ENCODE measurements around the gene TMPRSS3.

The TMPRSS3 gene

GRCh38 chr21:42417533-42417932 is 21.7 kb upstream of the TMPRSS3 start:
- TF ChIP-seq NFIC (IDR thresholded peaks at IDR 0.05) (no peak), ZBTB7A (IDR thresholded peaks at IDR 0.05; ENCODE audit: low read depth) (no peak), USF1 (IDR thresholded peaks at IDR 0.05) (no peak)

GRCh38 chr21:42414928-42415769 is 19.3 kb upstream of the TMPRSS3 start:
- TF ChIP-seq CREB1 (IDR thresholded peaks at IDR 0.05; ENCODE audit: low read depth): no peak
- no peak for TF ChIP-seq USF1 (IDR thresholded peaks at IDR 0.05)
- TF ChIP-seq REST (IDR thresholded peaks at IDR 0.05; ENCODE audit: low read depth): no peak
- no peak for TF ChIP-seq NFIC (IDR thresholded peaks at IDR 0.05)
- TF ChIP-seq RAD21 (IDR thresholded peaks at IDR 0.05; ENCODE audit: low read depth): no peak

GRCh38 chr21:42414553-42414927 is 18.7 kb upstream of the TMPRSS3 start:
- TF ChIP-seq REST (IDR thresholded peaks at IDR 0.05; ENCODE audit: low read depth): no peak
- TF ChIP-seq EP300 (IDR thresholded peaks at IDR 0.05; ENCODE audit: borderline replicate concordance): no peak
- TF ChIP-seq NFIC (IDR thresholded peaks at IDR 0.05): no peak
- no peak for TF ChIP-seq CEBPB (IDR thresholded peaks at IDR 0.05)

GRCh38 chr21:42414066-42414465 is 18.2 kb upstream of the TMPRSS3 start:
- TF ChIP-seq CEBPB (IDR thresholded peaks at IDR 0.05) (no peak), TCF12 (IDR thresholded peaks at IDR 0.05; ENCODE audit: low read depth) (no peak), EP300 (IDR thresholded peaks at IDR 0.05; ENCODE audit: borderline replicate concordance) (no peak), EGR1 (IDR thresholded peaks at IDR 0.05) (no peak), REST (IDR thresholded peaks at IDR 0.05; ENCODE audit: low read depth) (no peak), TAF1 (IDR thresholded peaks at IDR 0.05; ENCODE audit: low read depth) (no peak), USF1 (IDR thresholded peaks at IDR 0.05) (no peak), FOXM1 (IDR thresholded peaks at IDR 0.05; ENCODE audit: borderline replicate concordance, low read depth) (no peak), TEAD4 (IDR thresholded peaks at IDR 0.05) (no peak), NFIC (IDR thresholded peaks at IDR 0.05) (no peak), MAX (IDR thresholded peaks at IDR 0.05) (no peak), ZBTB7A (IDR thresholded peaks at IDR 0.05; ENCODE audit: low read depth) (no peak), RAD21 (IDR thresholded peaks at IDR 0.05; ENCODE audit: low read depth) (no peak), CREB1 (IDR thresholded peaks at IDR 0.05; ENCODE audit: low read depth) (no peak), YY1 (IDR thresholded peaks at IDR 0.05; ENCODE audit: low read depth) (no peak)

- TF ChIP-seq YY1 (IDR thresholded peaks at IDR 0.05; ENCODE audit: low read depth): no peak
- TF ChIP-seq TAF1 (IDR thresholded peaks at IDR 0.05; ENCODE audit: low read depth): no peak
- no peak for TF ChIP-seq CEBPB (IDR thresholded peaks at IDR 0.05)
- no peak for TF ChIP-seq FOXM1 (IDR thresholded peaks at IDR 0.05; ENCODE audit: borderline replicate concordance, low read depth)
- no peak for TF ChIP-seq USF1 (IDR thresholded peaks at IDR 0.05)
- no peak for TF ChIP-seq REST (IDR thresholded peaks at IDR 0.05; ENCODE audit: low read depth)
- TF ChIP-seq CREB1 (IDR thresholded peaks at IDR 0.05; ENCODE audit: low read depth): no peak
- no peak for TF ChIP-seq EP300 (IDR thresholded peaks at IDR 0.05; ENCODE audit: borderline replicate concordance)
- no peak for TF ChIP-seq ZBTB7A (IDR thresholded peaks at IDR 0.05; ENCODE audit: low read depth)
- TF ChIP-seq TCF12 (IDR thresholded peaks at IDR 0.05; ENCODE audit: low read depth): no peak
- no peak for TF ChIP-seq MAX (IDR thresholded peaks at IDR 0.05)
- no peak for TF ChIP-seq EGR1 (IDR thresholded peaks at IDR 0.05)
- no peak for TF ChIP-seq RAD21 (IDR thresholded peaks at IDR 0.05; ENCODE audit: low read depth)
These were observed 17.6 kb upstream of the TMPRSS3 start for GRCh38 chr21:42413500-42413899.

Measured in Ishikawa (cell line).